ENCODE results near the gene GPALPP1. TPM values are rescaled to one million over a fixed set of nuclear protein-coding genes. Genes with fewer than 3 reads are reported as not detected.
"Not testable (repeated sequence)": the region's sequence is repeated elsewhere in the genome, so short reads cannot be mapped to it uniquely, and the experiment has no call there.

Gene GPALPP1
- polyA plus RNA-seq, 1 donor from 2014 or later: 21.7 TPM

- no peaks in the 10 kb centered on the region for H3K9me3 Mint-ChIP-seq
- H3K4me1 Mint-ChIP-seq: no peaks in the 10 kb centered on the region
- H3K27me3 Mint-ChIP-seq: no peaks in the 10 kb centered on the region
- no peak overlapping the region for H3K4me3 Mint-ChIP-seq
- H3K36me3 Mint-ChIP-seq: no peaks in the 10 kb centered on the region
- H3K27ac Mint-ChIP-seq: no peak overlapping the region
These were observed 13.1 kb upstream of the GPALPP1 start for GRCh38 chr13:44976196-44976595.

- no peak overlapping the region for H3K4me3 Mint-ChIP-seq
- H3K4me1 Mint-ChIP-seq: no peaks in the 10 kb centered on the region
- H3K9me3 Mint-ChIP-seq: no peaks in the 10 kb centered on the region
- peak overlapping the region in 1 of 3 donors; percentile 80 for H3K27ac Mint-ChIP-seq
- no peaks in the 10 kb centered on the region for H3K27me3 Mint-ChIP-seq
- H3K36me3 Mint-ChIP-seq: no peaks in the 10 kb centered on the region
These were observed 12.3 kb upstream of the GPALPP1 start for GRCh38 chr13:44976949-44977583.

DNA sequence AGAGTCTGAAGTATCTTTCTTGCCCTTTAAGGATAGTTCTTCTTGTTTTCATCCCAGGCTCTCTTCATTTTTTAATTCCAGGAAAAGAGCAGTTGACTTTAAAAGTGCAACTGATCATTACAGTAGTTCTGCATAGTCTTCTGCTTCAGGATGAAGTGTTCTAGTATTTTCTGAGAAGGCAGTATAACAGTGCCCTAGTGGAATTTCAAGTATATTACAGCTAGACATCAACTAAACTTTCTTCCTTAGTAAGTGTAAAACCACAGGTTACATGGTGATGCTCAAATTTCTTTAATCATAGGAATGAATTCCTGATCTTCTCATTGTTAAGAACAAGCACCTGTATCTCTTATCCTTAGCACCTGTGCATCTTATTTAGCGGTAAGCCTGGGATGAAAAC, 11.0 kb upstream of the GPALPP1 start:
- no peak overlapping the region for H3K4me3 Mint-ChIP-seq
- H3K27ac Mint-ChIP-seq: peak overlapping the region in 1 of 3 donors; percentile 46

GRCh38 chr13:44989941-44990340, 603 bp downstream of the GPALPP1 start:
- Mint-ChIP-seq H3K9me3 (no peaks in the 10 kb centered on the region), H3K27me3 (no peaks in the 10 kb centered on the region), H3K36me3 (peaks cover 7% of the 10 kb centered on the region), H3K27ac (peak overlapping the region; percentile 97 to 100 (median 99)), H3K4me1 (peaks cover 26 to 54% (median 38%) of the 10 kb centered on the region in 3 donors), H3K4me3 (peak overlapping the region; percentile 99 to 100 (median 100))

More for the DNA sequence above, 11.0 kb upstream of the GPALPP1 start:
- H3K4me1 Mint-ChIP-seq: peaks cover 0 to 4% (median 1%) of the 10 kb centered on the region in 3 donors
- H3K9me3 Mint-ChIP-seq: no peaks in the 10 kb centered on the region
- H3K27me3 Mint-ChIP-seq: no peaks in the 10 kb centered on the region
- H3K36me3 Mint-ChIP-seq: no peaks in the 10 kb centered on the region

DNA sequence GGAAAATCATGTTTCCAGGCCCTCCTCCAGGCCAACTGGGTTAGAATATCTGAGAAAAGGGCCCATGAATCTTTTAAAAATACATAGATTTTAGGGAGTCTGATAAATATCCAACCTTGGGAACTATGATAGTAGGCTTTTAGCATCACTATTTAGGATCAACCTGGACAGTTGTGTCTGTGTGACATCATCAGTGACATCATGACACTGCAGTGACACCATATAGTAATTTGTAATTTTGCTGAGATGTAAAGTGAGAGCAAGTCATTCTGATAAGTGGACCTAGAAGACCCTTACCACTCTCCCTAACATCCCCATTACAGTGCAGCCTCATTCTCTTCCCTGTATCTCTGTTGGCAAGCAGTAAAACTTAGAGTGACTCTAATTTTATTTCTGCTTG, 14.1 kb downstream of the GPALPP1 start:
- Mint-ChIP-seq H3K27ac (no peak overlapping the region), H3K4me3 (no peak overlapping the region)

GRCh38 chr13:45004096-45004495, 14.8 kb downstream of the GPALPP1 start:
- H3K9me3 Mint-ChIP-seq: no peaks in the 10 kb centered on the region
- H3K4me3 Mint-ChIP-seq: no peak overlapping the region
- no peak overlapping the region for H3K27ac Mint-ChIP-seq
- no peaks in the 10 kb centered on the region for H3K27me3 Mint-ChIP-seq
- peaks cover 15% of the 10 kb centered on the region for H3K36me3 Mint-ChIP-seq
- peaks cover 0 to 1% (median 0%) of the 10 kb centered on the region in 3 donors for H3K4me1 Mint-ChIP-seq

More for the DNA sequence above, 14.1 kb downstream of the GPALPP1 start:
- Mint-ChIP-seq H3K9me3 (no peaks in the 10 kb centered on the region), H3K27me3 (no peaks in the 10 kb centered on the region), H3K36me3 (peaks cover 15% of the 10 kb centered on the region), H3K4me1 (peaks cover under 1 to 2% (median 1%) of the 10 kb centered on the region in 3 donors)

DNA sequence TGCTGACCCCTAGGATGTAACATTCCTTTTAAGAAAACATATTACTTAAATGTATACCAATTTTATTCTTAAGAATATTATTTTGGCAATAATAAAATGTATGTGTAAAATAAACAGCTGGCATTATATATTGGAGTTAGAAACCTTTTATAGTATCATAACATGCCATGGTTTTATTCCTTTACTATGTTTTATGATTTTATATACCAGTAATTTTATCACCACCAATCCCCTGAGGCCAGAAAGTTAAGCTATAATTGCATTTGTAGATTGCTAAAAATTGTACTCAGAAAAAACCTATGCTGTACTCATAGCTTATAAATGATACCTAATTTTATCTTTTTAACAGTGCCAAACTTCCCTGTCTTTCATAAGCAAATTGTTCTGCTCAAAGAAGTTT, 17.9 kb downstream of the GPALPP1 start:
- Mint-ChIP-seq H3K27ac (no peak overlapping the region), H3K36me3 (peaks cover 5% of the 10 kb centered on the region), H3K27me3 (no peaks in the 10 kb centered on the region)

GRCh38 chr13:45007823-45008222, 18.5 kb downstream of the GPALPP1 start:
- no peaks in the 10 kb centered on the region for H3K27me3 Mint-ChIP-seq
- peaks cover 5% of the 10 kb centered on the region for H3K36me3 Mint-ChIP-seq
- H3K4me1 Mint-ChIP-seq: no peaks in the 10 kb centered on the region
- H3K4me3 Mint-ChIP-seq: no peak overlapping the region
- H3K9me3 Mint-ChIP-seq: no peaks in the 10 kb centered on the region
- H3K27ac Mint-ChIP-seq: no peak overlapping the region

More for the DNA sequence above, 17.9 kb downstream of the GPALPP1 start:
- Mint-ChIP-seq H3K9me3 (no peaks in the 10 kb centered on the region), H3K4me1 (no peaks in the 10 kb centered on the region), H3K4me3 (no peak overlapping the region)

DNA sequence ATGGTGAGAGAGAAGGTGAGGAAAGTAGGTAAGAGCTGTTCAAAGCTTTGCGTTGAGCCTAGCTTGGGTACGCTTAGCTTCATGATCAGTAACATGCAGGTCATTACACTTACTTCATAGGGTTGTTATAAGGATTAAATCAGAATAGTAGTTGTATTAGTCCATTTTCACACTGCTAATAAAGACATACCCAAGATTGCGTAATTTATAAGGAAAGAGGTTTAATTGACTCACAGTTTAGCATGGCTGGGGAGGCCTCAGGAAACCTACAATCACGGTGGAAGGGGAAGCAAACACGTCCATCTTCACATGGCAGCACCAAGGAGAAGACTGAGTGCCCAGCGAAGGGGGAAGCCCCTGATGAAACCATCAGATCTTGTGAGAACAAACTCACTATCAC, 21.9 kb downstream of the GPALPP1 start:
- no peak overlapping the region for H3K27ac Mint-ChIP-seq
- H3K4me3 Mint-ChIP-seq: no peak overlapping the region
- H3K36me3 Mint-ChIP-seq: peaks cover 12% of the 10 kb centered on the region
- no peaks in the 10 kb centered on the region for H3K9me3 Mint-ChIP-seq
- H3K27me3 Mint-ChIP-seq: no peaks in the 10 kb centered on the region
- H3K4me1 Mint-ChIP-seq: no peaks in the 10 kb centered on the region

GRCh38 chr13:45015300-45015699, 26.0 kb downstream of the GPALPP1 start:
- H3K27ac Mint-ChIP-seq: no peak overlapping the region
- no peaks in the 10 kb centered on the region for H3K9me3 Mint-ChIP-seq
- H3K36me3 Mint-ChIP-seq: peaks cover 7% of the 10 kb centered on the region
- no peaks in the 10 kb centered on the region for H3K27me3 Mint-ChIP-seq
- H3K4me1 Mint-ChIP-seq: no peaks in the 10 kb centered on the region
- peak overlapping the region in 1 of 4 donors; percentile 7 for H3K4me3 Mint-ChIP-seq

DNA sequence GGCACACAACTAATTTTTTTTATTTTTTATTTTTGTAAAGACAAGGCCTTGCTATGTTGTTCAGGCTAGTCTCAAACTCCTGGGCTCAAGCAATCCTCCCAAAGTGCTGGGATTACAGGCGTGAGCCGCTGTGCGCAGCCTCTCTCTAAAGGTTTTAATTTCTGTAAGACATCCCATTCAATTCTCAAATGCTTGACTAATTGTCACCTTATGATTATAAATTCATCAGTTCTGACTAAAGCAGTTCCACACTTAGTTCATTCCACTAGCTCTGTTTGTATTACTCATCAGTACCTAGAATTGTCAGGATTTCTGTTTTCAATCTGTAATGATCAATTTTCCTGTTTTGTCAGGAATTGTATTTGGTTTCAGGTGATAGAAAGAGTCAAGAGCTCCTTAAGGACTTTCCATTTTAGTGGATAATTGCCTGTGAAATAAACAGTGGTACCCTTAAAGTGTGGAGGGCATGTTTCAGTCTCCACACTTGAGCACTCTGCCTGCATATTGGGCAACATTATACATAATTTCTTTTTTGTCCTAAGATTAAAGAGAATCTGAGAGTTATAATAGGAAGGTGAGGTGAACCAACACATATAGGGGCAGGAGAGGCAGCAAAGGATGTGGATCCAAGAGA, 27.6 kb downstream of the GPALPP1 start:
- Mint-ChIP-seq H3K36me3 (peaks cover 7% of the 10 kb centered on the region), H3K27ac (peak overlapping the region in 1 of 3 donors; percentile 16), H3K27me3 (no peaks in the 10 kb centered on the region), H3K9me3 (no peaks in the 10 kb centered on the region), H3K4me1 (no peaks in the 10 kb centered on the region), H3K4me3 (no peak overlapping the region)

DNA sequence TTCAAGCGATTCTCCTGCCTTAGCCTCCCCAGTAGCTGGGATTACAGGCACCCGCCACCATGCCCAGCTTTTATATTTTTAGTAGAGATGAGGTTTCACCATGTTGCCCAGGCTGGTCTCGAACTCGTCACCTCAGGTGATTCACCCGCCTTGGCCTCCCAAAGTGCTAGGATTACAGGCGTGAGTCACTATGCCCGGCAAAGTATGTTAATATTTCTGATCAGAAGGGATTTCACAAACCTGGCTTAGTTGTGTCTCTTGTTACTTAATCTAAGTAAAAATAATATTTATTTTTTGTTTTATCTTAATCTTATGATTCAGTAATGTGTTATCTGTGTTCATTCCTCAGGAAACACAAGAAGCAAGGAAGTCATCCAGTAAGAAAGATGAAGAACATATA, 30.6 kb downstream of the GPALPP1 start:
- H3K9me3 Mint-ChIP-seq, H3K4me1 Mint-ChIP-seq, H3K27ac Mint-ChIP-seq, H3K36me3 Mint-ChIP-seq, H3K27me3 Mint-ChIP-seq, H3K4me3 Mint-ChIP-seq: not testable (repeated sequence)

DNA sequence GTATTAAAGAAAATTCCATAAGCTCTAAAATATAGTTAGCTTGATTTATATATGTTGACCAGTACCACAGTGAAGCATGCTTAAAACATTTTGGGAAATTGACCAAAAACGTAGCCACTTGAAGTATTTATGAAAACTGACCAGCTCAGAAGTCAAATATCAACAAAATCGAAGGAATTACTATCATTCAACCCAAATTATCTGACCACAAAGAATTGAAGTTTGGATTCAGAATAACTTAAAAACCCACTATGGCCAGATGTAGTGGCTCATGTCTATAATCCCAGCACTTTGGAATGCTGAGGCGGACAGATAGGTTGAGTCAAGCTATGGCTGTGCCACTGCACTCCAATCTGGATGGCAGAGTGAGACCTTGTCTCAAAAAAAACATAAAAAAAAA, 31.9 kb downstream of the GPALPP1 start:
- Mint-ChIP-seq H3K36me3 (peaks cover under 1% of the 10 kb centered on the region), H3K9me3 (no peaks in the 10 kb centered on the region), H3K27ac (no peak overlapping the region), H3K27me3 (no peaks in the 10 kb centered on the region), H3K4me3 (no peak overlapping the region), H3K4me1 (no peaks in the 10 kb centered on the region)

GRCh38 chr13:45024847-45025246, 35.5 kb downstream of the GPALPP1 start:
- Mint-ChIP-seq H3K27ac (no peak overlapping the region), H3K4me3 (no peak overlapping the region), H3K27me3 (no peaks in the 10 kb centered on the region), H3K36me3 (peaks cover 6% of the 10 kb centered on the region), H3K4me1 (no peaks in the 10 kb centered on the region), H3K9me3 (no peaks in the 10 kb centered on the region)

DNA sequence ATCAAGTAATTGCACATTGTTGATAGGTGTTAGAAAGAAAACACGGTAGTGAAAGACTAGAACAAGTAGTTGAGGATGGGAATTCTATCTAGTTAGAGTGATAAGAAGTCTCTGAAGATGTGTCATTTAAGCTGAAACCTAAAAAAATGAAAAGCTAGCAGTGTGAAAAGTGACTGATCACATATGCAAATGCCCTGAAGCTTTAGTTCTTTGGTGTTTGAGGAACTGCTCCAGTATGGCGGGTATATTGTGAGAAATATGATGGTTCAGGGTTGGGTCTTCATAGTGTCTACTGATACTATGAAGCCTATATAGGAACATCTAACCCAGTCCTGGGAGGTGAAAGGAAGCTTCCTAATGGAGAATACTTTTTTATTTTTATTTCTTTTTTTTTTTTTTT, 45.0 kb downstream of the GPALPP1 start:
- H3K27ac Mint-ChIP-seq: peak overlapping the region in 1 of 3 donors; percentile 34
- H3K4me3 Mint-ChIP-seq: no peak overlapping the region
- peaks cover 5% of the 10 kb centered on the region for H3K36me3 Mint-ChIP-seq
- H3K9me3 Mint-ChIP-seq: no peaks in the 10 kb centered on the region
- no peaks in the 10 kb centered on the region for H3K27me3 Mint-ChIP-seq
- H3K4me1 Mint-ChIP-seq: peaks cover 0 to 2% (median 0%) of the 10 kb centered on the region in 3 donors

- H3K27ac Mint-ChIP-seq: no peak overlapping the region
- no peaks in the 10 kb centered on the region for H3K9me3 Mint-ChIP-seq
- no peaks in the 10 kb centered on the region for H3K27me3 Mint-ChIP-seq
- no peak overlapping the region for H3K4me3 Mint-ChIP-seq
- peaks cover 5% of the 10 kb centered on the region for H3K36me3 Mint-ChIP-seq
- H3K4me1 Mint-ChIP-seq: peaks cover 0 to 2% (median 0%) of the 10 kb centered on the region in 3 donors
These were observed 46.9 kb downstream of the GPALPP1 start for GRCh38 chr13:45036206-45036605.
